HG03066 (cell line): Measurements from ENCODE around the gene EPYC.

Experiments used
- ATAC-seq: cut with Tn5 transposase; IDR thresholded peaks from one replicate; pipeline ENCODE4 v1.9.1; 2021; ENCODE audit warnings: low read depth; ENCODE audit not compliant: unreplicated experiment

EPYC gene

GRCh38 chr12:90917431-90917830, 87.3 kb downstream of the EPYC start:
- no peak for ATAC-seq

GRCh38 chr12:90916516-90916915, 88.3 kb downstream of the EPYC start:
- no peak for ATAC-seq

DNA sequence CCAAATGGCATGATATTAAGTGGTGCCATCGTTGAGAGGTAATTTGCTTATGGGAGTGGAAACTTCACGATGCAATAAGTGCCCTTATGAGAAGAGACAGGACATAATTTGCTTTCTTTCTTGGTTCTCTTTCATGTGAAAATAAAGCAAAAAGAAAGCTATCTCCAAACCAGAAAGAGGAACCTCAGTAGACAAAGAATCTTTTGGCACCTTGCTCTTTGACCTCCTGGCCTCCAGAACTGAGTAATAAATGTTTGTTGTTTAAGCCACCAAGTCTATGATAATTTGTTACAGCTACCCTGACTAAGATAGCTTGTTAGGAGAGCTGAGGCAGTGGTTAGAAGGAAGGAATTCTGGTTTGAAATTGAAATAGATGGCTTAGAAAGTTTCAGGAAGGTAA, 89.4 kb downstream of the EPYC start:
- ATAC-seq, result no peak
